HG03439 (cell line): ENCODE results near the gene ZCWPW2.

Experiments used
- ATAC-seq: cut with Tn5 transposase; IDR thresholded peaks from one replicate; pipeline ENCODE4 v1.9.1; 2021; ENCODE audit warnings: mild to moderate bottlenecking, moderate library complexity; ENCODE audit not compliant: unreplicated experiment

The ZCWPW2 gene

GRCh38 chr3:28348629-28349468 lies at the start of gene ZCWPW2, which contains the start of gene AZI2:
TSS of gene ZCWPW2 (plus strand) at chr3:28348721. CDS start at chr3:28413069, 64,348 bp downstream.
TSS of gene AZI2 (minus strand) at chr3:28348824. CDS start at chr3:28340617, 8,207 bp downstream.
- peak; percentile 91 for ATAC-seq

GRCh38 chr3:28299705-28300104 lies 48.8 kb upstream of the ZCWPW2 start:
- no peak for ATAC-seq

DNA sequence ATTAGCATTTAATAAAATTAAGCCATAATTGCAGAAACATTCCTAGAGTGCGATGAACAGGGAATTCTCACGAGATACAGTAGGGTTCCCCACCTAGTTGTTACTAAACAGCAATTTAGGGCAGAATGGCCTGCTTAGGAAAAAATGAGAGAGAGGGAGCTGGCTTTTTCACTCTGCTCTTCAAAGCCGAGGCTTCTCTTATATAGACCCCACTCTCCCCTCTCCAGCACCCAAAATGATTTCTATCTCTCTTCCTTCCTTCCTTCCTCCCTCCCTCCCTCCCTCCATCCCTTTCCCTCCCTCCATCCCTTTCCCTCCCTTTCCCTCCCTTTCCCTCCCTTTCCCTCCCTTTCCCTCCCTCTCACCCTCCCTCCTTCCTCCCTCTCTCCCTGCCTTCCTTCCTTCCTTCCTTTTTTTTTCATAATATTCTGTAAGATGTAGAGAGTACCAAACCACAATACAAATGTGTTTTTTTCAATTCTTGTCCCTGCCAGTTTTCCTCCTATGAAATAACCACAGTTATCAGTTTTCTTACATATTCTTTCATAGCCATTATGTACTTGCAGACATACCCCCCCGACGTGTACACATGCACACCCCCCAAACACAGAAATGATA lies 48.1 kb upstream of the ZCWPW2 start:
- no peak for ATAC-seq

DNA sequence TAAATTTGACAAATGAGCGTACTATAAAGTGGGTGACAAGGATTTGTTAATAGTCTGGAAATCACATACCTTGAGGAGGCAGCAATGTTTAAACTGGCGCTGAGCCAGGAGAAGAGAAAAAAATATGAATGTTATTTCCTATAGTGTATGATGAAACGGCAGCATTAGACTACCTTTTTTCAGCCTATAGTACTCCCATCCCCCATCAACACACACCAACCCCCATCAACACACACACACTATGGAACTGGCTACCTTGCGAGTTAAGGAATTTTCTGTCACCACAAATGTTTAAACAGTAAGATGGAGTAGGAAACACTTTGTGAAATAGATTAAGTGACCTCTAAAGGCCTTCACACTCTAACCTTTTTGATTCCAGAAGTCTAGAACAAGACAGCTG lies 46.8 kb upstream of the ZCWPW2 start:
- ATAC-seq: no peak

DNA sequence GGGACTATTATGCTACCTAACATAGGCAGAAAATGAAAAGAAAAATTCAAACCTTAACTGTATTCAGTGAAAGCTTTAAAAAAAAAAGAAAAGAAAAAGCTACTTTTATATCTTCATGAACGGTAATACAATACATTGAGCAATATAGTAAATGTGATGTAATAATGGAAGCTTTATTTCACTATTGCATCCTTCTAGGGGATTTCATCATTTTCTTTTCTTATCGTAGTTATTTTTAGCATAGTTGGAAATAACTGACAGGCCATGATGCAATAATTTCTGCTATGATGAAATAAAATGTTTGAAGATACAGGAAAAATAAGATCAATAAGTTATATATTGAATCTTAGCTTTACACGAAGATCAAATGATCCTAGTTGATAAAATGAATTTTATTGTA lies 40.3 kb upstream of the ZCWPW2 start:
- ATAC-seq: no peak

DNA sequence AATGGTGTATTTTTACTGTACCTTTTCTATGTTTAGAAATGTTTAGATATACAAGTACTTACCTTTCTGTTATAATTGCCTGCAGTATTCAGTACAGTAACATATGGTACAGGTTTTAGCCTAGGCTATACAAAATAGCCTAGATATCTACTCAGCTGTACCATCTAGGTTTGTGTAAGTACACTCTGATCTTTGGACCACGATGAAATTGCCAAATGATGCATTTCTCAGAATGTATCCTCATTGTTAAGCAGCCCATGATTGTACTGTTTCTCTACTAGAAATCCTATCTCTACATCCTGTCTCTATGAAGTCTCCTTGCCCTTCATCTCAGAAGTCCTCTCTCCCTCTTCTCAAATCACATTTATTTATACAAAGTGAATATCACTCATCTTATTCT lies 32.8 kb upstream of the ZCWPW2 start:
- no peak for ATAC-seq

GRCh38 chr3:28316226-28316625 lies 32.3 kb upstream of the ZCWPW2 start:
- no peak for ATAC-seq

- peak; percentile 89 for ATAC-seq
Measured at GRCh38 chr3:28317438-28318022, 31.0 kb upstream of the ZCWPW2 start.

GRCh38 chr3:28320981-28321380 lies 27.5 kb upstream of the ZCWPW2 start:
- ATAC-seq: no peak

GRCh38 chr3:28322464-28322863 lies 26.1 kb upstream of the ZCWPW2 start:
- ATAC-seq: no peak

DNA sequence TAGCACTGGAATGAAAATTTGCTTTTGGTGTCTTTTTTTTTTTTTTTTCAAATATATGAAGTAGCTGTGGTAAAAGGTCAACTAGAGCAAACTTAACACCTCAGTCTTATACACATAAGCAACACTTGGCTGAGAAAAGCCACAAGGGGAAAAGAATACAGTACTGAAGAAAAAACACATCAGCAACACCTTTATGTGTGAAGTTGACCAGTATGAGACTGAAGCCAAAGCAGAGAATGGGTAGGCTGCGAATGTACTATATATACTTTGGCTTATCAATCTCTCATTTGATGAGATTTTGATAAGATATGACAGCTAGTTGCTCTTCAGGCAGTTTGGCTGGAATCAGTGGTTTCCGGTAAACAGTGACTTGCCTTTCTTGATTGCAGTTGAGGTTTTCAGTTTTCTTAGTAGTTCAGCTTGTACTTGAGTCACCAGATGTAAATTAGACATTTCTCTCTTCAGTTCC lies 22.0 kb upstream of the ZCWPW2 start:
- peak; percentile 88 for ATAC-seq

- peak; percentile 40 for ATAC-seq
Measured at GRCh38 chr3:28328188-28329151, 20.1 kb upstream of the ZCWPW2 start.

DNA sequence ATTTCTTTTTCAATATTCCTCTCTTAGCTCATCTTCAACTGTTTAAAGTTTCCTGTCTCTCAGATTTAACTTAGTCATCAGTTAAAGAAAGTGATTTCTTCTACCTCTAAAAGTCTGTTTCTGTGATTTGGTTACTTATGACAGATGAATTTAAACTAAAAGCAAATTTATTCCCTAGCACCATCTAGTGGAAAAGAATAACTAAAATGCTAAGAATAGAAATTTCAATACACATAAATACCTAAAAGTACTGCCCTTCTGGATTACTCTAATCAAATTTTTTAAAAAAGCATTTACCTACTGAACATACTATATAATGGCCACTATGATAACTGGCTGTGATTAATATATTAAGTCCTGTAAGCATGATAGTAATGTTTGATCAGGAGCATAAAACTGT lies 14.0 kb upstream of the ZCWPW2 start:
- ATAC-seq: no peak

GRCh38 chr3:28335246-28335645 lies 13.3 kb upstream of the ZCWPW2 start:
- no peak for ATAC-seq

GRCh38 chr3:28337230-28337629 lies 11.3 kb upstream of the ZCWPW2 start:
- ATAC-seq: no peak

DNA sequence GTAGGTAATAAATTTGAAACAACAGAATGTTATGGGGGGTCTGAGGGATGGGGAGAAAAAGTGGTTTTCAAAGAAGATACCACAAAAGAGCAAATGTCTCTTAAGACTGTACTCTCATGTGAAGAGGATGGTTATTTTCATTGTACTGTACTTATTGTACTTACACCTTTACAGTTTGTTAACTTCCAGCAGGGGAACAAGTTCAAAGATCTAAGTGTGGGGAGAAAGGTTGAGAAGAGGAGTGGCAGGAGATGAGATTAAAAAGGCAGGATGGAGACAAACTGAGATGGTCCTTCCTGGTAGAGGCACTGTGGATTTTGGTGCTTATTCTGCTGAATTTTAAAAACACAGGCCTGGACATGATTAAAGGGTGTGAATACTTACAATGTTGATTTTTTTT lies 5.4 kb upstream of the ZCWPW2 start:
- ATAC-seq: no peak

- no peak for ATAC-seq
Measured at GRCh38 chr3:28345690-28346089, 2.8 kb upstream of the ZCWPW2 start.

DNA sequence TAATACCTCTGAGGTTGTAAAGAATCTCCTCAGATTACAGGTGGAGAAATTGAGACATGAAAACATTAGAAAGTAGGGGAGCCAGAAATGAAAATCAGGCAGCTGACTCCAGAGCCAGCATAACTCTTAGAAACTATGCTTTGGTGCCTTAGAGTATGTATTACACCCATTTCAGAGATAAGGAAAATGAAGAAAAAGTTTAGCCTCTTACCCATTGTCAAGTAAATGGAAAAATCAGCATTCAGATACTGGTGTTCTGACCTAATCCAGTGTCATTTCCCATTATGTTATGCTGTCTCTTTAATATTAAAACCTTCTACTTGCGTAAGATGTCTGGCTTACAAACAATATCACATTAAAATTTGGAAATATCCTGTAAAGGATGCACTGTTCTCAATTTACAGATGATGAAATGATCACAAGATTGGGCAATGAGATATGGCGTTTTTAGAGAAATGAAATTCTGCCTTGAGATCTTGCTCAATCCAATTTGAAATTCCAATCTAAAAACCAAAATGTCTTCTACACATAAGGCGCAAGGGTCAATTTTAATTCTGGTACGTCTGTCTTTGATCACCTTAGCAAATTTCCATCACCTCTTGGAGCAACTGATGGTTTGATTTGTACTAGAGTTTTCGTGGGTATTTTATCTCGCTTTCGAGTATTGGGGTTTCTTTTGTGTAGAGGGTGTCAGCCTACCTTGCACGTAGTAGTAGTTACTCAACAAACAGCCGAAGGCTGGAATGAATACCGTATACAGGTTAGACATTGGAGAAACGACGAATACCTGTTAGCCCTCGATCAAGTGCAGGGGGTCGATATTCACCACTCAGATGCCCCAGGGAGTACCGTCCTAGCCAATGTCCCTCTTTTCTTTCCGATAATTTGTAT lies 902 bp upstream of the ZCWPW2 start:
- no peak for ATAC-seq

DNA sequence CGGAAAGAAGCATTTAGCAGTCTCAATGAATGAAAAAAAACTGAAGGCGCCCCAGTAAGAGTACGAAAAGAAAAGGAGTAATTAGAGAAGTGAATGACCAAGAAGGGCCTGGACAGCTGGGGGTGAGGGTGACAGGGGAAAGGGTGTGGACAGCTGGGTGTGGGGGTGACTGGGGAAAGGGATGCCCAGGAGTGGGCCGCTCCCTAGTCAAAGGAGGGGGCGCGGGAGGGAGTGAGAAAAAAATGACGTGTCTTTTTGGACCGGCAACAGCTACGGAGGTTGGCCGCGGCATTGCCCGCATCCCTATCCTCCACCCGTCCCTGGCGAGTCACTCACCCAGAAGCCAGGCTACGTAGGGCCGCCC lies 274 bp upstream of the ZCWPW2 start:
- no peak for ATAC-seq
